Cardiac muscle cell (in vitro differentiated cells and primary cell): ENCODE data around the gene KLF11. TPM values are rescaled to one million over a fixed set of nuclear protein-coding genes. Genes with fewer than 3 reads are reported as not detected.

Experiments
- DNase-seq, 2 donors: peaks; one replicate each; pipeline versions ENCODE4 v3.0.0 to v3.0.0-alpha.2; 2010 to 2017; ENCODE audit warnings: low read depth in 1 of 2, low spot score in 1 of 2
- H3K27ac ChIP-seq: fragments of 200-600 bp; sonication (generic); 2 replicates; pipeline ENCODE4 v1.5.1; 2016
- H3K27me3 ChIP-seq: fragments of 200-600 bp; sonication (generic); 2 replicates; pipeline ENCODE4 v1.6.0; 2016; ENCODE audit warnings: control low read depth
- H3K36me3 ChIP-seq: fragments of 200-600 bp; sonication (generic); 2 replicates; pipeline ENCODE4 v1.5.1; 2016; ENCODE audit warnings: control low read depth
- H3K4me1 ChIP-seq: fragments of 200-600 bp; sonication (generic); 2 replicates; pipeline ENCODE4 v1.8.1; 2017; ENCODE audit warnings: low read depth, mild to moderate bottlenecking, mixed run types
- H3K4me3 ChIP-seq: fragments of 200-600 bp; sonication (generic); 2 replicates; pipeline ENCODE4 v1.5.1; 2016; ENCODE audit warnings: mild to moderate bottlenecking
- H3K9me3 ChIP-seq: fragments of 200-600 bp; sonication (generic); 2 replicates; pipeline ENCODE4 v1.5.1; 2017; ENCODE audit warnings: low read depth, mild to moderate bottlenecking, control low read depth
- polyA plus RNA-seq: library from polyadenylated mRNA; unstranded; fragments of >200 nt; fragmentation: Nextera tagmentation; extraction: Ambion mirVana; gene quantifications from 2 replicates; pipeline ENCODE4 v1.2.1, GENCODE V29; 2016
- total RNA-seq: library from RNA; depleted of rRNA; stranded (reverse); fragments of >200 nt; gene quantifications from 2 replicates; pipeline ENCODE4 v1.2.3, GENCODE V29; 2016
- TF ChIP-seq, protein P1 (sequence below): IDR thresholded peaks from 2 replicates; pipeline ENCODE4 v1.5.1; 2012; ENCODE audit warnings: low read depth, mild to moderate bottlenecking, low read length

KLF11 gene
- total and polyA plus RNA-seq, 2 experiments from 2014 or later, result 11.9 to 13.0 TPM

DNA sequence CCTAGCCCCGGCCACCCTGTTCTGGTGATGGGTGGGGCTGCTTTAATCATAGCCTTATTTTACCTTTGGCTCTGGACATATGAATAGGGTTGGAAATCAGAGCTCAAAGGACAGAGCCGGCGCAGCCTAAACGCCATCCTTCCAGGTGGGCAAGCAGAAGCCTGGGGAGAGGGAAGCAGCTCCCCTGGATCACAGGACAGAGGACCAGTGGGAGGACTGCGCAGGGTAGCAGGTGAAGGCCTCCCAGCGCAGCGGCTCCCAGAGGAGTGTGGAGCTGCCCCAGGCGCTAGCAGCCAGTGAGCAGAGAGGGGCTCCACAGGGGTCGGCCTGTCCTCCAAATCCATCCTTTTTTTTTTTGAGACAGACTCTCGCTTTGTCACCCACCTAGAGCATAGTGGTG, 53.3 kb downstream of the KLF11 start:
- no peaks in the 10 kb centered on the region for H3K9me3 ChIP-seq
- no peak for DNase-seq
- H3K36me3 ChIP-seq, result no peaks in the 10 kb centered on the region
- H3K4me1 ChIP-seq, result no peaks in the 10 kb centered on the region
- no peak overlapping the region for H3K27ac ChIP-seq
- H3K27me3 ChIP-seq, result no peaks in the 10 kb centered on the region
- no peak overlapping the region for H3K4me3 ChIP-seq
- TF ChIP-seq, protein P1, sequence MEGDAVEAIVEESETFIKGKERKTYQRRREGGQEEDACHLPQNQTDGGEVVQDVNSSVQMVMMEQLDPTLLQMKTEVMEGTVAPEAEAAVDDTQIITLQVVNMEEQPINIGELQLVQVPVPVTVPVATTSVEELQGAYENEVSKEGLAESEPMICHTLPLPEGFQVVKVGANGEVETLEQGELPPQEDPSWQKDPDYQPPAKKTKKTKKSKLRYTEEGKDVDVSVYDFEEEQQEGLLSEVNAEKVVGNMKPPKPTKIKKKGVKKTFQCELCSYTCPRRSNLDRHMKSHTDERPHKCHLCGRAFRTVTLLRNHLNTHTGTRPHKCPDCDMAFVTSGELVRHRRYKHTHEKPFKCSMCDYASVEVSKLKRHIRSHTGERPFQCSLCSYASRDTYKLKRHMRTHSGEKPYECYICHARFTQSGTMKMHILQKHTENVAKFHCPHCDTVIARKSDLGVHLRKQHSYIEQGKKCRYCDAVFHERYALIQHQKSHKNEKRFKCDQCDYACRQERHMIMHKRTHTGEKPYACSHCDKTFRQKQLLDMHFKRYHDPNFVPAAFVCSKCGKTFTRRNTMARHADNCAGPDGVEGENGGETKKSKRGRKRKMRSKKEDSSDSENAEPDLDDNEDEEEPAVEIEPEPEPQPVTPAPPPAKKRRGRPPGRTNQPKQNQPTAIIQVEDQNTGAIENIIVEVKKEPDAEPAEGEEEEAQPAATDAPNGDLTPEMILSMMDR, result no peak

DNA sequence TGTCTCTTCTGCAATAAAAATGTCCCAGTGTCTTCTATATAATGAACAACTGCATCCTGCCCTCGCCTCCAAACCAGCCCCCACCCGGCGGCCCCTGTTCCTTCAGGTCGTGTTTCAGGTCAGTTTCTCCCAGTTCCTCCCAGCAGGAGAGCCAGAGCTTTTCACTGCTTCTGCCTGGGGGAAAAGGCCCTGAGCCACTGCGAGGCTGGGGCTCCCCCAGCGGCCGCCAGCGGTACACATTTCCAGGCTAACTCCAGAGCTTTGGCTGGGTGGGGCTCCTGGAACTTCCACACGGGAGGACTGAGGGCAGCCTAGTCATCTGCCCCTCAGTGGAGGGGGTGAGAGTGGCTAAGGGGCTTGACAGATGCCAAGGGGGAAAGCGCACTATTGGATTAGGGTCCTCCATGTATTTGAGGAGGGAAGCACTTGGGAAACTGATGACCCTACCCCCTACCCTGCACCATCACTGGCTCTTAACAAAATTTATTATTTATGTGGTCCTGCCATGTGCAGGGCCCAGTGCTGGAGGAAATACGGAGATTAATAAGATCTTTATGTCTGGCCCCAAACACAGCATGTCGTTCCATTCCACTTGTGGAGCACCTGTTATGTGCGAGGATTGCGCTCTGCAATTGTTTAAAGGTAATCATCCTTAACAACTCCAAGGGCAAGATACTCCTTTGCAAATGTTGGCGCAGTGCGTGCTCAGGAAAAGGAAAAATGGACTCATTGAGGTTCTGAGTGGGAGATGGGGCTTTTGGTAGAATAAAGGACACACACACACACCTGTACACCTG, 54.2 kb downstream of the KLF11 start:
- DNase-seq, result peak; percentile 67 to 76
- Histone ChIP-seq H3K4me3 (no peak overlapping the region), H3K36me3 (no peaks in the 10 kb centered on the region), H3K27me3 (no peaks in the 10 kb centered on the region), H3K4me1 (no peaks in the 10 kb centered on the region), H3K9me3 (no peaks in the 10 kb centered on the region), H3K27ac (no peak overlapping the region)
- TF ChIP-seq, protein P1, result peak; percentile 96

DNA sequence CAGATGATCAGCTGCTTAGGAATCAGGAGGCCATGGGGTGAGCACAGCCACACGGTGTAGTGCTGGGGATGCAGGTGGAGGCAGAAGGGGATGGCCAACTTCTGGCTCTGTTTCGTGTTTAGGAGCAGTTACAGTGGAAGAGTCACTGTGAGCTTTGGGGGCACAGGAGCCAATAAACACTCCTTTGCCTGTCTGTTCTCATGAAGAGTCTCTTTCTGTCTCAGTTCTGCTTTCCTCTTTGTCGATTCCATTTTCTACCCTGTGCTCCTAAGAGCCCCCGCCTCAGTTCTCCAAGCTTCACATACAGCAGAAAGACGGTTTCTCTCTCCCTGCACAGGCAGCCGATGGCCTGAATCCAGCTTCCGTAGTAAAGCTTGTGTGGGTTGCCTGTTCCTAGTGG, 58.1 kb downstream of the KLF11 start:
- Histone ChIP-seq H3K4me1 (no peaks in the 10 kb centered on the region), H3K27me3 (no peaks in the 10 kb centered on the region), H3K27ac (no peak overlapping the region), H3K4me3 (no peak overlapping the region), H3K9me3 (no peaks in the 10 kb centered on the region), H3K36me3 (no peaks in the 10 kb centered on the region)
- TF ChIP-seq, protein P1, result no peak
- DNase-seq, result no peak

- Histone ChIP-seq H3K36me3 (no peaks in the 10 kb centered on the region), H3K27me3 (no peaks in the 10 kb centered on the region), H3K9me3 (no peaks in the 10 kb centered on the region), H3K4me3 (no peak overlapping the region), H3K4me1 (no peaks in the 10 kb centered on the region), H3K27ac (no peak overlapping the region)
- no peak for DNase-seq
- TF ChIP-seq, protein P1, result no peak
Observed at GRCh38 chr2:10103179-10103578, 59.8 kb downstream of the KLF11 start.

Other genes with a start within 250 kb of the KLF11 start
- 6.7 and 11.2 TPM in 2 replicates for gene TAF1B, start 200.1 kb upstream of the KLF11 start, total RNA-seq
- gene TAF1B, start 200.1 kb upstream of the KLF11 start, polyA plus RNA-seq, result 14.2 and 18.8 TPM in 2 replicates
- gene GRHL1, start 91.9 kb upstream of the KLF11 start, total RNA-seq, result 1.3 and 1.5 TPM in 2 replicates
- gene GRHL1, start 91.9 kb upstream of the KLF11 start, polyA plus RNA-seq, result 0.92 TPM in 1 of 2 replicates, not detected in the other
- gene CYS1, start 36.9 kb downstream of the KLF11 start, total RNA-seq, result 0.89 and 0.92 TPM in 2 replicates
- gene CYS1, start 36.9 kb downstream of the KLF11 start, polyA plus RNA-seq, result 0.10 and 1.1 TPM in 2 replicates
- 14.0 and 20.7 TPM in 2 replicates for gene RRM2, start 79.2 kb downstream of the KLF11 start, total RNA-seq
- 43.7 and 61.3 TPM in 2 replicates for gene RRM2, start 79.2 kb downstream of the KLF11 start, polyA plus RNA-seq